Ishikawa (cell line): ENCODE measurements around the gene STX2.

ENCODE experiments used
- CEBPB ChIP-seq: IDR thresholded peaks from 2 replicates; pipeline ENCODE4 v1.6.1; 2012
- EGR1 ChIP-seq: IDR thresholded peaks from 2 replicates; pipeline ENCODE4 v1.6.1; 2012
- EP300 ChIP-seq: IDR thresholded peaks from 2 replicates; pipeline ENCODE4 v1.6.1; 2012; ENCODE audit warnings: borderline replicate concordance
- FOXM1 ChIP-seq: IDR thresholded peaks from 2 replicates; pipeline ENCODE4 v1.6.1; 2012; ENCODE audit warnings: low read depth, borderline replicate concordance
- RAD21 ChIP-seq: IDR thresholded peaks from 2 replicates; pipeline ENCODE4 v1.6.1; 2012; ENCODE audit warnings: low read depth
- TEAD4 ChIP-seq: IDR thresholded peaks from 2 replicates; pipeline ENCODE4 v1.6.1; 2012
- ZBTB7A ChIP-seq: IDR thresholded peaks from 2 replicates; pipeline ENCODE4 v1.6.1; 2012; ENCODE audit warnings: low read depth
- TF ChIP-seq, protein P1 (sequence below): IDR thresholded peaks from 2 replicates; pipeline ENCODE4 v1.6.1; 2012
- TF ChIP-seq, protein P2 (sequence below): IDR thresholded peaks from 2 replicates; pipeline ENCODE4 v1.6.1; 2012; ENCODE audit warnings: low read depth, mild to moderate bottlenecking

GRCh38 chr12:130879212-130879686 lies 40.2 kb upstream of the STX2 start:
- TF ChIP-seq EP300 (no peak), EGR1 (no peak), CEBPB (no peak), RAD21 (no peak), TEAD4 (no peak), FOXM1 (no peak), ZBTB7A (no peak)
- TF ChIP-seq, protein P1, sequence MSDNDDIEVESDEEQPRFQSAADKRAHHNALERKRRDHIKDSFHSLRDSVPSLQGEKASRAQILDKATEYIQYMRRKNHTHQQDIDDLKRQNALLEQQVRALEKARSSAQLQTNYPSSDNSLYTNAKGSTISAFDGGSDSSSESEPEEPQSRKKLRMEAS: no peak
- TF ChIP-seq, protein P2, sequence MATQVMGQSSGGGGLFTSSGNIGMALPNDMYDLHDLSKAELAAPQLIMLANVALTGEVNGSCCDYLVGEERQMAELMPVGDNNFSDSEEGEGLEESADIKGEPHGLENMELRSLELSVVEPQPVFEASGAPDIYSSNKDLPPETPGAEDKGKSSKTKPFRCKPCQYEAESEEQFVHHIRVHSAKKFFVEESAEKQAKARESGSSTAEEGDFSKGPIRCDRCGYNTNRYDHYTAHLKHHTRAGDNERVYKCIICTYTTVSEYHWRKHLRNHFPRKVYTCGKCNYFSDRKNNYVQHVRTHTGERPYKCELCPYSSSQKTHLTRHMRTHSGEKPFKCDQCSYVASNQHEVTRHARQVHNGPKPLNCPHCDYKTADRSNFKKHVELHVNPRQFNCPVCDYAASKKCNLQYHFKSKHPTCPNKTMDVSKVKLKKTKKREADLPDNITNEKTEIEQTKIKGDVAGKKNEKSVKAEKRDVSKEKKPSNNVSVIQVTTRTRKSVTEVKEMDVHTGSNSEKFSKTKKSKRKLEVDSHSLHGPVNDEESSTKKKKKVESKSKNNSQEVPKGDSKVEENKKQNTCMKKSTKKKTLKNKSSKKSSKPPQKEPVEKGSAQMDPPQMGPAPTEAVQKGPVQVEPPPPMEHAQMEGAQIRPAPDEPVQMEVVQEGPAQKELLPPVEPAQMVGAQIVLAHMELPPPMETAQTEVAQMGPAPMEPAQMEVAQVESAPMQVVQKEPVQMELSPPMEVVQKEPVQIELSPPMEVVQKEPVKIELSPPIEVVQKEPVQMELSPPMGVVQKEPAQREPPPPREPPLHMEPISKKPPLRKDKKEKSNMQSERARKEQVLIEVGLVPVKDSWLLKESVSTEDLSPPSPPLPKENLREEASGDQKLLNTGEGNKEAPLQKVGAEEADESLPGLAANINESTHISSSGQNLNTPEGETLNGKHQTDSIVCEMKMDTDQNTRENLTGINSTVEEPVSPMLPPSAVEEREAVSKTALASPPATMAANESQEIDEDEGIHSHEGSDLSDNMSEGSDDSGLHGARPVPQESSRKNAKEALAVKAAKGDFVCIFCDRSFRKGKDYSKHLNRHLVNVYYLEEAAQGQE: no peak
